SK-N-MC (cell line): ENCODE results near the gene ZNF514.
"Not testable (repeated sequence)": the region's sequence is repeated elsewhere in the genome, so short reads cannot be mapped to it uniquely, and the experiment has no call there.

Source experiments
- EZH2 ChIP-seq: fragments of 200-600 bp; sonication (generic); IDR thresholded peaks from one replicate; pipeline ENCODE4 v1.6.1; 2017; ENCODE audit warnings: antibody characterized with exemption
- FOXP2 ChIP-seq: optimal IDR thresholded peaks from 2 replicates; pipeline ENCODE3; 2011; ENCODE audit warnings: mild to moderate bottlenecking, moderate library complexity; ENCODE audit not compliant: insufficient read depth; ENCODE audit errors: extremely low read length, control extremely low read depth
- POLR2AphosphoS5 ChIP-seq: IDR thresholded peaks from 2 replicates; pipeline ENCODE4 v1.6.1; 2012; ENCODE audit warnings: mild to moderate bottlenecking, low read depth, low read length, borderline replicate concordance

DNA sequence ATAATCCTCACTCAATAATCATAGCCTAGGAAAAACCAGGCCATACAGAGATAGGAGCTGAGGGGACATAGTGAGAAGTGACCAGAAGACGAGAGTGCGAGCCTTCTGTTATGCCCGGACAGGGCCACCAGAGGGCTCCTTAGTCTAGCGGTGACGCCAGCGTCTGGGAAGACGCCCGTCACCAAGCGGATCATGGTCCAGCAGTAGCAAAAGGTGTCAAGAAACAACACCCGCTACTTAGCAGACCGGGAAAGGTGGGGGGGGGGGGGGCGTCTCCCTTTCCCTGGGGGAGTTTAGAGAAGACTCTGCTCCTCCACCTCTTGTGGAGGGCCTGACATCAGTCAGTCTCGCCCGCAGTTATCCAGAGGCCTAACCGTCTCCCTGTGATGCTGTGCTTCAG lies 33.3 kb upstream of the ZNF514 start:
- not testable (repeated sequence) for TF ChIP-seq EZH2, POLR2AphosphoS5, FOXP2
